ENCODE results near the gene STAB2. TPM values are rescaled to one million over a fixed set of nuclear protein-coding genes. Genes with fewer than 3 reads are reported as not detected.

STAB2 gene
- total and polyA plus RNA-seq, 4 donors: 0.21 to 0.45 TPM; not detected in 2

DNA sequence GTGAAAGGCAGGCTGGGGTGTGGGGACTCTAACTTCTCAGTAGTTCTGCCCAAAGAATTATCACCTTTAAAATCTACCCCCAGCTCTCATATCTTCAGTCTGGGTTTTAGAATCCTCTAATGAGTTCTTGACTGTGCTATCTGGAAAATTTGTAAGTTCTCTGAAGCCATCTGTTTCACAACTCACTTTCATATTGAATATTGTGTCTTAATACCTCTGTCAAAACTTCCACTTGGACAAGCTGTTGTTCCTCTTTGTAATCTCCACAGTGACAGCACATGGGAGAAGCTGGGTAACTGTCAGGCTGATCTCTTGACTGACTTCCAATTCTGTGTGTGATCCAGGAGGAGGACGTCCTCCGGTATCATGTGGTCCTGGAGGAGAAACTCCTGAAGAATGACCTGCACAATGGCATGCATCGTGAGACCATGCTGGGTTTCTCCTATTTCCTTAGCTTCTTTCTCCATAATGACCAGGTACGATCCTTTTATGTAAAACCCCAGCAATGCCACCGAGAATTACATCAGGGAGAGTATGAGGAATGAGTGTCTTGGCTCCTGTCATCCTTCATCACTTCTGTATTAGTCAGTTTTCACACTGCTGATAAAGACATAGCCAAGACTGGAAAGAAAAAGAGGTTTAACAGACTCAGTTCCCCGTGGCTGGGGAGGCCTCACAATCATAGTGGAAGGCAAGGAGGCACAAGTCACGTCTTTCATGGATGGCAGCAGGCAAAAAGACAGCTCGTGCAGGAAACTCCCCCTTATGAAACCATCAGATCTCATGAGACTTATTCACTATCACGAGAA, 111.9 kb downstream of the STAB2 start:
- intact Hi-C loops (cut with DNase I): no loop called here
- no peaks in the 10 kb centered on the region for H3K9me3 ChIP-seq (ENCODE audit: control insufficient read depth, low read length)
- no peaks in the 10 kb centered on the region for H3K27me3 ChIP-seq (ENCODE audit: control insufficient read depth in 1 of 2, insufficient read depth in 2 of 2, low read length in 1 of 2)
- H3K27ac ChIP-seq (ENCODE audit: low read depth in 1 of 2, low read length in 2 of 2): no peak overlapping the region
- WGBS, 2 donors: 58 to 60% methylated on average over 9 of the region's 9 CpGs
- H3K4me1 ChIP-seq (ENCODE audit: control insufficient read depth in 1 of 2, insufficient read depth in 2 of 2, low read length in 2 of 2): peaks cover 0 to 3% of the 10 kb centered on the region in 2 donors
- DNase-seq: no peak
- no peaks in the 10 kb centered on the region for H3K36me3 ChIP-seq (ENCODE audit: control insufficient read depth in 1 of 2, insufficient read depth in 2 of 2, low read length in 1 of 2)
- no peak for ATAC-seq (ENCODE audit: low FRiP score)
- H3K4me3 ChIP-seq (ENCODE audit: low read length in 2 of 2): no peak overlapping the region

- no peaks in the 10 kb centered on the region for H3K4me1 ChIP-seq (ENCODE audit: control insufficient read depth in 1 of 2, insufficient read depth in 2 of 2, low read length in 2 of 2)
- ATAC-seq (ENCODE audit: low FRiP score): no peak
- H3K36me3 ChIP-seq (ENCODE audit: control insufficient read depth in 1 of 2, insufficient read depth in 2 of 2, low read length in 1 of 2): peaks cover 0 to 3% of the 10 kb centered on the region in 2 donors
- 77 to 82% methylated on average over 2 of the region's 2 CpGs for WGBS, 2 donors
- H3K4me3 ChIP-seq (ENCODE audit: low read length in 2 of 2): no peak overlapping the region
- intact Hi-C loops (cut with DNase I): no loop called here
- no peaks in the 10 kb centered on the region for H3K9me3 ChIP-seq (ENCODE audit: control insufficient read depth, low read length)
- H3K27ac ChIP-seq (ENCODE audit: low read depth in 1 of 2, low read length in 2 of 2): no peak overlapping the region
- H3K27me3 ChIP-seq (ENCODE audit: control insufficient read depth in 1 of 2, insufficient read depth in 2 of 2, low read length in 1 of 2): no peaks in the 10 kb centered on the region
- DNase-seq: no peak
Measured at GRCh38 chr12:103705098-103705497, 118.0 kb downstream of the STAB2 start.

DNA sequence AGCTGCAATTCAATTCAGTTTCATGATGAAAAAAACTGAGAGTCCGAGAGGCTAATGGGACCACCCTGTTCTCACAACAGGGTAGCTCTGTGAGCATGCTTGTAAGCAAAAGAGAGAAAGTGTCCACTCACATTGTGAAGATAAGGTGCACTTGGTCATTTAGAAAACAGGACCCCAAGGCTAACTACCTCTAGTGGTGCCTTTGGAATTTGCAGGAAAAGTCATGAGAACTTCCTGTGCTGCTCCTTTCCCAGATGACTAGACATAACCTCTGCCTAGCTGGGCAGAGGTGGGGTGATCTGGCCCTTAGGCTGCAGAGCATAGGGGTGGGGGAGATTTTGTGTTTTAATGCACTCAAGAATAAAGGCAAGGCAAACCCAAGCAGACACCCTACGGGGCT, 118.9 kb downstream of the STAB2 start:
- peaks cover 0 to 3% of the 10 kb centered on the region in 2 donors for H3K36me3 ChIP-seq (ENCODE audit: control insufficient read depth in 1 of 2, insufficient read depth in 2 of 2, low read length in 1 of 2)
- no peaks in the 10 kb centered on the region for H3K9me3 ChIP-seq (ENCODE audit: control insufficient read depth, low read length)
- no peak overlapping the region for H3K27ac ChIP-seq (ENCODE audit: low read depth in 1 of 2, low read length in 2 of 2)
- no peak for ATAC-seq (ENCODE audit: low FRiP score)
- intact Hi-C loops (cut with DNase I): no loop called here
- DNase-seq: no peak
- 81 to 85% methylated on average over 2 of the region's 2 CpGs for WGBS, 2 donors
- H3K4me3 ChIP-seq (ENCODE audit: low read length in 2 of 2): no peak overlapping the region
- no peaks in the 10 kb centered on the region for H3K27me3 ChIP-seq (ENCODE audit: control insufficient read depth in 1 of 2, insufficient read depth in 2 of 2, low read length in 1 of 2)
- H3K4me1 ChIP-seq (ENCODE audit: control insufficient read depth in 1 of 2, insufficient read depth in 2 of 2, low read length in 2 of 2): no peaks in the 10 kb centered on the region

- no peak for ATAC-seq (ENCODE audit: low FRiP score)
Measured at GRCh38 chr12:103707446-103707845, 120.4 kb downstream of the STAB2 start.

GRCh38 chr12:103710544-103710943, 123.5 kb downstream of the STAB2 start:
- WGBS, 2 donors: 86 to 95% methylated on average over 1 of the region's 1 CpG
- no peak for DNase-seq
- Histone ChIP-seq H3K27me3 (ENCODE audit: control insufficient read depth in 1 of 2, insufficient read depth in 2 of 2, low read length in 1 of 2) (no peaks in the 10 kb centered on the region), H3K4me3 (ENCODE audit: low read length in 2 of 2) (no peak overlapping the region), H3K4me1 (ENCODE audit: control insufficient read depth in 1 of 2, insufficient read depth in 2 of 2, low read length in 2 of 2) (no peaks in the 10 kb centered on the region), H3K36me3 (ENCODE audit: control insufficient read depth in 1 of 2, insufficient read depth in 2 of 2, low read length in 1 of 2) (peaks cover 0 to 3% of the 10 kb centered on the region in 2 donors), H3K27ac (ENCODE audit: low read depth in 1 of 2, low read length in 2 of 2) (no peak overlapping the region), H3K9me3 (ENCODE audit: control insufficient read depth, low read length) (no peaks in the 10 kb centered on the region)
- intact Hi-C loops (cut with DNase I): no loop called here
- ATAC-seq (ENCODE audit: low FRiP score): no peak

More at GRCh38 chr12:103707446-103707845, 120.4 kb downstream of the STAB2 start:
- H3K4me3 ChIP-seq (ENCODE audit: low read length in 2 of 2): no peak overlapping the region
- H3K27me3 ChIP-seq (ENCODE audit: control insufficient read depth in 1 of 2, insufficient read depth in 2 of 2, low read length in 1 of 2): no peaks in the 10 kb centered on the region
- no peaks in the 10 kb centered on the region for H3K4me1 ChIP-seq (ENCODE audit: control insufficient read depth in 1 of 2, insufficient read depth in 2 of 2, low read length in 2 of 2)
- H3K27ac ChIP-seq (ENCODE audit: low read depth in 1 of 2, low read length in 2 of 2): no peak overlapping the region
- no peak for DNase-seq
- intact Hi-C loops (cut with DNase I): no loop called here
- H3K9me3 ChIP-seq (ENCODE audit: control insufficient read depth, low read length): no peaks in the 10 kb centered on the region
- H3K36me3 ChIP-seq (ENCODE audit: control insufficient read depth in 1 of 2, insufficient read depth in 2 of 2, low read length in 1 of 2): peaks cover 0 to 3% of the 10 kb centered on the region in 2 donors

DNA sequence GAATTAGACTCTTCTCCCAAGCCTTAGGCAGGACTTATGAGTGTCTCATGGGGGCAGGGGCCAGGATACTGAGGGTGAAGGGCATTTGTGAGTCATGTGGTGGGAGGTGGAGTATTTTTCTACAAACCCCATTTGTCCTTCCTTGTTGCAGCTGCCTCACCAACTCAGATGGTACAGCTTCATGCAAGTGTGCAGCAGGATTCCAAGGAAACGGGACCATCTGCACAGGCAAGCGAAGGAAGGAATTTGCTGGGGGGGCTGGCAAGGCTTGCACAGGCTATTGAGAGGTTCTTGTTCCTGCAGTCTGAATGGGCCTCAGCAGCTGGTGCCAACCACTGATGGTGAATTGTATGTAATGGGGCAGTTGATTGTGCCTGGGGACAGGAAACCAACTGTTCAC, 125.1 kb downstream of the STAB2 start:
- Histone ChIP-seq H3K27me3 (ENCODE audit: control insufficient read depth in 1 of 2, insufficient read depth in 2 of 2, low read length in 1 of 2) (no peaks in the 10 kb centered on the region), H3K27ac (ENCODE audit: low read depth in 1 of 2, low read length in 2 of 2) (no peak overlapping the region), H3K4me1 (ENCODE audit: control insufficient read depth in 1 of 2, insufficient read depth in 2 of 2, low read length in 2 of 2) (no peaks in the 10 kb centered on the region), H3K4me3 (ENCODE audit: low read length in 2 of 2) (no peak overlapping the region), H3K9me3 (ENCODE audit: control insufficient read depth, low read length) (no peaks in the 10 kb centered on the region), H3K36me3 (ENCODE audit: control insufficient read depth in 1 of 2, insufficient read depth in 2 of 2, low read length in 1 of 2) (peaks cover 0 to 3% of the 10 kb centered on the region in 2 donors)
- DNase-seq (no peak), ATAC-seq (ENCODE audit: low FRiP score) (no peak)
- WGBS, 2 donors: 63 to 82% methylated on average over 2 of the region's 2 CpGs
- intact Hi-C loops (cut with DNase I): no loop called here

GRCh38 chr12:103715494-103715893, 128.4 kb downstream of the STAB2 start:
- H3K9me3 ChIP-seq (ENCODE audit: control insufficient read depth, low read length): no peaks in the 10 kb centered on the region
- H3K27me3 ChIP-seq (ENCODE audit: control insufficient read depth in 1 of 2, insufficient read depth in 2 of 2, low read length in 1 of 2): no peaks in the 10 kb centered on the region
- H3K4me3 ChIP-seq (ENCODE audit: low read length in 2 of 2): no peak overlapping the region
- H3K4me1 ChIP-seq (ENCODE audit: control insufficient read depth in 1 of 2, insufficient read depth in 2 of 2, low read length in 2 of 2): no peaks in the 10 kb centered on the region
- H3K36me3 ChIP-seq (ENCODE audit: control insufficient read depth in 1 of 2, insufficient read depth in 2 of 2, low read length in 1 of 2): no peaks in the 10 kb centered on the region
- ATAC-seq (ENCODE audit: low FRiP score) (no peak), DNase-seq (no peak)
- intact Hi-C loops (cut with DNase I): no loop called here
- 68 to 86% methylated on average over 4 of the region's 4 CpGs for WGBS, 2 donors
- H3K27ac ChIP-seq (ENCODE audit: low read depth in 1 of 2, low read length in 2 of 2): no peak overlapping the region

DNA sequence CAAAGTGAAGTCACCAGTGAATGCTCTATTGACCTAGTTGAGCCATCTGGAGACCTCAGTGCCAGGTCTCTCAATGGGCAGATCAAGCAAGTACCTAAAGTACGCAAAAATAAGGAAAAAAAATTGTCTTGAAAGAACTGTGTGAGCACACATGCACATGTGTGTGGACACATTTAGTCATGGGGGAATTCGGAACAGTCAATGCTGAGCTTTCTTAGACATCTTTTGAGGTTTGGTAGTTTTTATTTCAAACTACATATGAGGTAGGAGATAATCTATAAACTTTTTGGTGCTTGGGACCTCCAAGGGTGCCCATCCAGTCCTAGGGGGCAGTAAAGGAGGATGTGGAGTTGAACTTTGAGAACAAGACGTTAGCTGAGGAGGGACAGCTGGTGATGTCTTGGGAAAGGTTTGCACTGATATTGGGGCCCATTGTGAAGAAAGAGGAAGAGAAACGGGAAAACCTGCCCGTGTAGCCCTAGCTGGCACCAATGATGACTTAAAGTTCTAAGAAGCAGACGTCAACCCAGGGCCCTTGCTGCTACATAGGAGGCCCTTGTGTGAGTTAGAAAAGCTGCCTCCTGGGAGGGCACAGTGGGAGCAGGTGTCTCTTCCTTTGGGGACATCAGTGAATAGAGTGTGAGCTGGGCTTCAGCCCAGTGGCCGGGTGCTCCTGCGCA, 129.6 kb downstream of the STAB2 start:
- Histone ChIP-seq H3K9me3 (ENCODE audit: control insufficient read depth, low read length) (no peaks in the 10 kb centered on the region), H3K27ac (ENCODE audit: low read depth in 1 of 2, low read length in 2 of 2) (no peak overlapping the region), H3K4me3 (ENCODE audit: low read length in 2 of 2) (no peak overlapping the region), H3K36me3 (ENCODE audit: control insufficient read depth in 1 of 2, insufficient read depth in 2 of 2, low read length in 1 of 2) (no peaks in the 10 kb centered on the region), H3K27me3 (ENCODE audit: control insufficient read depth in 1 of 2, insufficient read depth in 2 of 2, low read length in 1 of 2) (no peaks in the 10 kb centered on the region), H3K4me1 (ENCODE audit: control insufficient read depth in 1 of 2, insufficient read depth in 2 of 2, low read length in 2 of 2) (no peaks in the 10 kb centered on the region)
- intact Hi-C loops (cut with DNase I): no loop called here
- WGBS, 2 donors: 92 to 93% methylated on average over 8 of the region's 8 CpGs
- no peak for ATAC-seq (ENCODE audit: low FRiP score)
- DNase-seq: no peak

- Histone ChIP-seq H3K27ac (ENCODE audit: low read depth in 1 of 2, low read length in 2 of 2) (no peak overlapping the region), H3K36me3 (ENCODE audit: control insufficient read depth in 1 of 2, insufficient read depth in 2 of 2, low read length in 1 of 2) (no peaks in the 10 kb centered on the region), H3K4me1 (ENCODE audit: control insufficient read depth in 1 of 2, insufficient read depth in 2 of 2, low read length in 2 of 2) (no peaks in the 10 kb centered on the region), H3K4me3 (ENCODE audit: low read length in 2 of 2) (no peak overlapping the region), H3K27me3 (ENCODE audit: control insufficient read depth in 1 of 2, insufficient read depth in 2 of 2, low read length in 1 of 2) (no peaks in the 10 kb centered on the region), H3K9me3 (ENCODE audit: control insufficient read depth, low read length) (no peaks in the 10 kb centered on the region)
- ATAC-seq (ENCODE audit: low FRiP score): no peak
- no peak for DNase-seq
- intact Hi-C loops (cut with DNase I): no loop called here
- WGBS, 2 donors: 88 to 90% methylated on average over 8 of the region's 8 CpGs
Measured at GRCh38 chr12:103725398-103725797, 138.3 kb downstream of the STAB2 start.
